ENCODE data around the gene BHLHA15. TPM values are rescaled to one million over a fixed set of nuclear protein-coding genes. Genes with fewer than 3 reads are reported as not detected.

Gene BHLHA15
- total RNA-seq, 1 donor from 2014 or later: not detected

- intact Hi-C loops (cut with DNase I): no loop called here
- no peak for ATAC-seq
Observed at GRCh38 chr7:98221611-98222532, 10.6 kb downstream of the BHLHA15 start.

GRCh38 chr7:98222533-98223195, 11.4 kb downstream of the BHLHA15 start:
- intact Hi-C loops (cut with DNase I): no loop called here
- no peak for ATAC-seq
- no peak for DNase-seq (ENCODE audit: missing footprints)

More at GRCh38 chr7:98221611-98222532, 10.6 kb downstream of the BHLHA15 start:
- peak; percentile 56 for DNase-seq (ENCODE audit: missing footprints)

- intact Hi-C loops (cut with DNase I): no loop called here
- peak; percentile 28 for DNase-seq (ENCODE audit: missing footprints)
- no peak for ATAC-seq
Observed at GRCh38 chr7:98223351-98223897, 12.2 kb downstream of the BHLHA15 start.

GRCh38 chr7:98223898-98224700, 12.9 kb downstream of the BHLHA15 start:
- no peak for ATAC-seq
- DNase-seq (ENCODE audit: missing footprints): peak; percentile 45
- intact Hi-C loops (cut with DNase I): no loop called here

GRCh38 chr7:98224701-98225181, 13.5 kb downstream of the BHLHA15 start:
- DNase-seq (ENCODE audit: missing footprints) (peak; percentile 48), ATAC-seq (no peak)
- intact Hi-C loops (cut with DNase I): no loop called here

GRCh38 chr7:98225913-98226614, 14.8 kb downstream of the BHLHA15 start:
- DNase-seq (ENCODE audit: missing footprints) (peak; percentile 37), ATAC-seq (no peak)
- intact Hi-C loops (cut with DNase I): no loop called here

GRCh38 chr7:98227939-98228338, 16.7 kb downstream of the BHLHA15 start:
- DNase-seq (ENCODE audit: missing footprints) (peak; percentile 54), ATAC-seq (no peak)
- intact Hi-C loops (cut with DNase I): no loop called here

- ATAC-seq: no peak
- intact Hi-C loops (cut with DNase I): no loop called here
- peak; percentile 33 for DNase-seq (ENCODE audit: missing footprints)
Observed at GRCh38 chr7:98228801-98229200, 17.6 kb downstream of the BHLHA15 start.

GRCh38 chr7:98229441-98229840, 18.2 kb downstream of the BHLHA15 start:
- peak; percentile 47 for DNase-seq (ENCODE audit: missing footprints)

GRCh38 chr7:98229991-98230745, 18.9 kb downstream of the BHLHA15 start:
- DNase-seq (ENCODE audit: missing footprints): peak; percentile 58
- ATAC-seq: no peak
- intact Hi-C loops (cut with DNase I): no loop called here

More at GRCh38 chr7:98229441-98229840, 18.2 kb downstream of the BHLHA15 start:
- no peak for ATAC-seq
- intact Hi-C loops (cut with DNase I): no loop called here

- intact Hi-C loops (cut with DNase I): no loop called here
- DNase-seq (ENCODE audit: missing footprints): peak; percentile 57
Observed at GRCh38 chr7:98230746-98231471, 19.7 kb downstream of the BHLHA15 start.

GRCh38 chr7:98231493-98232262, 20.4 kb downstream of the BHLHA15 start:
- ATAC-seq: no peak
- DNase-seq (ENCODE audit: missing footprints): no peak
- intact Hi-C loops (cut with DNase I): no loop called here

More at GRCh38 chr7:98230746-98231471, 19.7 kb downstream of the BHLHA15 start:
- ATAC-seq: no peak

GRCh38 chr7:98232263-98232585, 21.0 kb downstream of the BHLHA15 start:
- intact Hi-C loops (cut with DNase I): no loop called here
- DNase-seq (ENCODE audit: missing footprints) (no peak), ATAC-seq (no peak)

GRCh38 chr7:98232799-98233198, 21.6 kb downstream of the BHLHA15 start:
- no peak for DNase-seq (ENCODE audit: missing footprints)
- intact Hi-C loops (cut with DNase I): no loop called here
- ATAC-seq: no peak

- ATAC-seq (no peak), DNase-seq (ENCODE audit: missing footprints) (no peak)
- intact Hi-C loops (cut with DNase I): no loop called here
Observed at GRCh38 chr7:98233219-98234070, 22.2 kb downstream of the BHLHA15 start.
